ELF-1 (cell line): Measurements from ENCODE around the gene MAN1C1.
"Not testable (repeated sequence)": the region's sequence is repeated elsewhere in the genome, so short reads cannot be mapped to it uniquely, and the experiment has no call there.

Source experiments
- DNase-seq: peaks from one replicate; pipeline ENCODE4 v3.0.0-alpha.2; 2016; ENCODE audit warnings: low read depth, low spot score

MAN1C1 gene

GRCh38 chr1:25657883-25658760 lies 41.5 kb downstream of the MAN1C1 start:
- no peak for DNase-seq

- DNase-seq = peak; percentile 50
Measured at GRCh38 chr1:25658791-25659431, 42.3 kb downstream of the MAN1C1 start.

DNA sequence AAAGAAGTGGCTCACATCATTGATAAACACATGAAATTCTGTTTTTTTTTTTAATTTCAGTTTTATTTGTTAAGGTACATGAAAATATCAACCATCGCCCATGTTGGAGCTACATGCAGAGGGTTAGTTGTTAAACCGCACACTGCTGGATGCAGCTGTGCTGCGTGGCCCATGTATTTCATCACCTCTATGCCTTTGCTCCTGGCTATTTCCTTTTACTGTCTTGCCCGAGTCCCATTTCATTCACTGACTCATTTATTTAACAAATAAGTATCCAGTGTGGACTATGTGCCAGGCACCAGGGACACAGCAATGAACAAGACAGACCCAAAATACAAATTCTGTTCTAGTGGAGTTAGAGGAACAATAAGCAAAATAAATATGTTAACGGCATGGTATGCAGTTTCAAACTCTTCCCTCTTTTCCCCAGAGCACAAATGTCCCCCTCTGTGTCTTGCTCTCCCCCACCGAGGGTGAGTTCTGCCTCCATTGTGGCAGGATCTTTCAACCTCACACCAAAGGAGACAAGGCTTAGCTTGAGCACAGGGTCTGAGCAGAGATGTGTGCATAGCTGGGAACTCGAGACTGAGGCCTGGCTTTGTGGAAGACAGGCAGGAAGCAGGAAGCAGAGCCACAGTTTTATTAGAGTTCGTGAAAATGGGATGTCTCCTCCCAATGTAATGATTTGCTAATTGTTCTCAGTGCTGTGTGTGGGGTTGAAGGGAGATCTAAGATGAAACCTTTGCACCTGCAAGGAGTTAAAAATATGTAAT lies 44.6 kb downstream of the MAN1C1 start:
- DNase-seq = no peak

- no peak for DNase-seq
Measured at GRCh38 chr1:25662061-25662460, 45.5 kb downstream of the MAN1C1 start.

GRCh38 chr1:25662959-25663358 lies 46.4 kb downstream of the MAN1C1 start:
- DNase-seq = not testable (repeated sequence)

GRCh38 chr1:25664357-25665199 lies 48.0 kb downstream of the MAN1C1 start:
- no peak for DNase-seq

DNA sequence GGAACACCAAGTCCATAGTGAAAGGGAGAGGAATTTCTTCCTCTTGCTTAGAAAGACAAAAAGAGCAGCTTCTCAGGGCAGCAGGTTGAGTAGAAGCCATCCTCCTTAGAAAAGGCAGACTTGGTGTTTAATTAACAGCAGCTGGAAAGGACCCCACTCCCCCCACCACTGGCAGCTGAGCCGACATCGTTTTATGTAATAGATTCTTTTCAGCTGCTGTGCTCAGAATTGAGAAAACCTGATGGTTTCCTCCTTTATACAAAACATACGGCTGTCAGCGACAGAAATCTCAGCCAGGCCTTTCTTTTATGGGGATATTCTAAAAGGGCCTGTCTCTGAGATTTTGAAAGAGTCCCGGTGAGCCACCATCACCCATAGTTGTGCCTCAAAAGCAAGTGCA lies 49.9 kb downstream of the MAN1C1 start:
- no peak for DNase-seq

- no peak for DNase-seq
Measured at GRCh38 chr1:25668931-25669573, 52.5 kb downstream of the MAN1C1 start.

- peak; percentile 52 for DNase-seq
Measured at GRCh38 chr1:25669781-25670567, 53.4 kb downstream of the MAN1C1 start.

DNA sequence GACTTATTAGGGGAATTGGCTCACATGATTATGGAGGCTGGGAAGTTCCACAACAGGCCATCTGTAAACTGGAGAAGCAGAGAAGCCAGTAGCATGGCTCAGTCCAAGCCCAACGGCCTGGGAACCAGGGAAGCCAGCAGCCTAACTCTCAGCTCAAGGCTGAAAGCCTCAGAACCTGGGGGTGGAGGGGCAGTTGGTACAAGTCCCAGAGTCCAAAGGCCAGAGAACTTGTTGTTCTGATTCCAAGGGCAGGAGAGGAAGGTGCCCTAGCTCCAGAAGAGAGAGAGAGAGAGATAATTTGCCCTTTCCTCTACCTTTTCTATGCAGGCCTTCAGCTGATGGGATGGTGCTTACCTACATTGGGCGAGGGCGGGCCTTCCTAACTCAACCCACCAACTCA lies 55.3 kb downstream of the MAN1C1 start:
- DNase-seq = no peak

GRCh38 chr1:25672763-25673409 lies 56.3 kb downstream of the MAN1C1 start:
- DNase-seq = no peak

DNA sequence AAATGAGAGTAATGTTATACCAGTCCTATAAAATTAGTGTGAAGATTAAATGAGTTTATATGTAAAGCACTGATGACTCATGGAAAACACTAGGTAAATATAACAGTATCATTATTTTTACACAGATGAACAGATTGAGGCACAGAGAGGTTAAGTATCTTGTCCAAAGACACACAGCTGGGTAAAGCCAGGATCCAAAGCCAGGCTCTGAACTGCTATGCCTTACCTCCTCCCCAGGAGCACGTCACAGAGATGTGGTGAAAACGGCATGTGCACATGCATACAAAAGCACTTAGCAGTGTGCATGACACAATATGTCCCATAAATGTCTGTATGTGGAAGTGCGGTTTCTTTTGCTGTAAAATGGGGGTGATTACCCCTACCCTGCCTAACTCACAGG lies 56.9 kb downstream of the MAN1C1 start:
- no peak for DNase-seq

GRCh38 chr1:25673962-25674806 lies 57.6 kb downstream of the MAN1C1 start:
- DNase-seq = no peak

- DNase-seq = no peak
Measured at GRCh38 chr1:25674807-25675084, 58.2 kb downstream of the MAN1C1 start.

DNA sequence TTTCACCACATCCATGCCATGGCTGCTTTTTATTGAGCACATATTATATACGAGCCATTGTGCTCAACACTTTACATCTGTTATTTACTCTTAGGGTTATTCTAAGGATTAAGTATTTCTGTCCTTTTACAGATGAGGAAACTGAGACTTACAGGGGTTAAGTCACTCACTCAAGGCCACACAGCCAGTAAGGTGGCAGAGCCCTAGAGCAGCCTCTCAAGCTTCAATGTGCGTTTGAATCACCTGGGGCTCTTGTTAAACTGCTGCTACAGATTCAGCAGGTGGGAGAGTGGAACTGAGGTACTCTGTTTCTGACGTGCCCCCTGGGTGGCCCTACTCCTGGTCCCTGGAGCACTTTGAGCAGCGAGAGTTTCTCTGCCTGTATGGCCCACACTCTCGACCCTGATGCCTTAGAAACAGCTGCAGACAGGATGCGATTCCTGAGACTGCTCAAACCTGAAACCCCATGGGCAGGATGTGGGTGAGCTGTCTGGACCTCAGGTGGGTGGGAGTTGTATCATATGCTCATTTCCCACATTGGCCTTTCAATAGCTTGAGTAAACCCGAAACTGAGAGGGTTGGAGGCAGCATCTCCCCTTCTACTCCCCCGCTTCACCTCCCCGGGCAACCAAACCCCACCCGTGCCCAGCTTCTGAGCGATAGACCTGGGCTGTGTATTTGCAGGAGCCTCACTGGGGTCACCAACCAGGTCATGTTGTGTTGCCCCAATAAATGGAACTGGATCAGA lies 59.3 kb downstream of the MAN1C1 start:
- no peak for DNase-seq

DNA sequence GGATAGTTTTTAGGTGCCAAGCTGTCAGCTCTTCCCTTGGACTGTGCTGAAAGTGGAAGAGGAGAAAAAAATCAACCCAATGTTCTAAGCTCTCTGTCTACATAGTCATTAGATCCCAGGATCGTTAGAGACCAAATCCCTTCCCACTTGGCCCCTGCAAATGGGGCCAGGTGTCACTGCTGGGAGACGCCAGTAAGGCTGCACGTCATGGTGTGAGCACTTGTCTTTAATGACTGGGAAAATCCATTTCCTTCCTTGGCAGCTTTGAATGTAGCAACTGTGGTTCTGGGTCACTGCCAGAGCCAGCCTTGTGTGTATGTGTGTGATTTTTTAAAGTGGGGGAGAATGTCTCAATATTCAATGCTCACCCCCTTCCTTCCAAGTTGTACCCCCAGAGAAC lies 59.9 kb downstream of the MAN1C1 start:
- no peak for DNase-seq

- no peak for DNase-seq
Measured at GRCh38 chr1:25677193-25677773, 60.7 kb downstream of the MAN1C1 start.

- DNase-seq = no peak
Measured at GRCh38 chr1:25679171-25679570, 62.6 kb downstream of the MAN1C1 start.
